ENCODE measurements around the gene PCF11. TPM values are rescaled to one million over a fixed set of nuclear protein-coding genes. Genes with fewer than 3 reads are reported as not detected.
A peak's percentile ranks its signal among the peaks of the same experiment; 100 is the strongest.
"Not testable (repeated sequence)": the region's sequence is repeated elsewhere in the genome, so short reads cannot be mapped to it uniquely, and the experiment has no call there.

PCF11 gene
- total RNA-seq, 2 experiments from 2014 or later, result 107 to 109 TPM

GRCh38 chr11:83187465-83187864, 30.5 kb downstream of the PCF11 start:
- ATAC-seq (ENCODE audit: low read depth) (no peak), DNase-seq (no peak)
- Mint-ChIP-seq H3K4me1 (peaks cover 13% of the 10 kb centered on the region), H3K27me3 (no peaks in the 10 kb centered on the region), H3K4me3 (no peak overlapping the region), H3K36me3 (peaks cover 28% of the 10 kb centered on the region), H3K9me3 (no peaks in the 10 kb centered on the region), H3K27ac (no peak overlapping the region)
- POLR2A ChIA-PET, result interaction anchor here (1.0 to 1.1 kb wide), 2 partner anchors 31 to 287 kb away, joined by 3 to 4 read pairs; partner anchors contain the start of genes DDIAS, PCF11 and PRCP

DNA sequence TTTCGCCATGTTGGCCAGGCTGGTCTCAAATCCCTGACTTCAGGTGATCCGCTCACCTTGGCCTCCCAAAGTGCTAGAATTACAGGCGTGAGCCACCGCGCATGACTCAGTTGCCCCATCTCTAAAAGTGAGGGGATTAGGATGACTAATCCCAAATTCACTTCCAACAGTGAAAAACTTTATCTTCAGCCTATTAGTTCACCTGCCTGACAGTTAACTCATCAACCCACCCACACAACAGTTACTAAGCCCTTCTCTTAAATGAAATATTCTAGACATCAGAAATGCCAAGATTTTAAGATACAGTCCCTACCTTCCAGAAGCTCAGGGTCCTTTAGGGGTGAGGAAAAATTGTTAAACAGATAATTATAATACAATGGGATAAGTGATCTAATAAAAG, 34.6 kb downstream of the PCF11 start:
- Mint-ChIP-seq H3K4me1 (peaks cover 27% of the 10 kb centered on the region), H3K36me3 (peaks cover 16% of the 10 kb centered on the region), H3K27me3 (no peaks in the 10 kb centered on the region), H3K27ac (no peak overlapping the region), H3K9me3 (no peaks in the 10 kb centered on the region), H3K4me3 (peak overlapping the region; percentile 19)
- POLR2A ChIA-PET, result no interaction called here
- DNase-seq (no peak), ATAC-seq (ENCODE audit: low read depth) (no peak)

GRCh38 chr11:83191986-83192385, 35.1 kb downstream of the PCF11 start:
- no peak for DNase-seq
- no peaks in the 10 kb centered on the region for H3K27me3 Mint-ChIP-seq
- ATAC-seq (ENCODE audit: low read depth), result no peak
- POLR2A ChIA-PET, result no interaction called here
- H3K27ac Mint-ChIP-seq, result peak overlapping the region; percentile 94
- peaks cover 13% of the 10 kb centered on the region for H3K36me3 Mint-ChIP-seq
- peak overlapping the region; percentile 94 for H3K4me3 Mint-ChIP-seq
- peaks cover 29% of the 10 kb centered on the region for H3K4me1 Mint-ChIP-seq
- H3K9me3 Mint-ChIP-seq, result no peaks in the 10 kb centered on the region

- H3K4me1 Mint-ChIP-seq, result peaks cover 30% of the 10 kb centered on the region
These were observed 35.8 kb downstream of the PCF11 start for GRCh38 chr11:83192606-83193245.

GRCh38 chr11:83193315-83194280, 36.7 kb downstream of the PCF11 start, which contains the start of gene ANKRD42:
TSS of gene ANKRD42 (plus strand) at chr11:83193712. CDS start at chr11:83194671, 959 bp downstream.
- peak; percentile 72 for ATAC-seq (ENCODE audit: low read depth)
- POLR2A ChIA-PET, result interaction anchor here (0.7 to 2.8 kb wide), 5 partner anchors 37 to 294 kb away, joined by 3 to 26 read pairs (median 6); partner anchors contain the start of genes CCDC90B, DDIAS, PCF11 and PRCP
- Mint-ChIP-seq H3K36me3 (peaks cover 7% of the 10 kb centered on the region), H3K27ac (peak within 1 kb of the TSS; percentile 94), H3K27me3 (no peaks in the 10 kb centered on the region), H3K4me3 (peak within 1 kb of the TSS; percentile 94), H3K9me3 (no peaks in the 10 kb centered on the region), H3K4me1 (peaks cover 30% of the 10 kb centered on the region)
- peak; percentile 82 for DNase-seq

More at GRCh38 chr11:83192606-83193245, 35.8 kb downstream of the PCF11 start:
- H3K9me3 Mint-ChIP-seq, result no peaks in the 10 kb centered on the region
- POLR2A ChIA-PET, result interaction anchor here (0.7 to 2.8 kb wide), 4 partner anchors 36 to 291 kb away, joined by 3 to 26 read pairs (median 10); partner anchors contain the start of genes CCDC90B, DDIAS and PCF11
- H3K36me3 Mint-ChIP-seq, result peaks cover 7% of the 10 kb centered on the region
- H3K27ac Mint-ChIP-seq, result peak overlapping the region; percentile 94
- peak overlapping the region; percentile 94 for H3K4me3 Mint-ChIP-seq
- H3K27me3 Mint-ChIP-seq, result no peaks in the 10 kb centered on the region
- ATAC-seq (ENCODE audit: low read depth) (no peak), DNase-seq (no peak)

- Mint-ChIP-seq H3K4me3 (peak overlapping the region; percentile 94), H3K27me3 (no peaks in the 10 kb centered on the region), H3K27ac (peak overlapping the region; percentile 94), H3K4me1 (peaks cover 30% of the 10 kb centered on the region), H3K36me3 (peaks cover 9% of the 10 kb centered on the region), H3K9me3 (no peaks in the 10 kb centered on the region)
- peak; percentile 74 for DNase-seq
- peak; percentile 69 for ATAC-seq (ENCODE audit: low read depth)
- POLR2A ChIA-PET, result interaction anchor here (1.7 to 2.8 kb wide), 4 partner anchors 38 to 295 kb away, joined by 6 to 26 read pairs (median 10); partner anchors contain the start of genes CCDC90B, DDIAS, PCF11 and PRCP
These were observed 37.6 kb downstream of the PCF11 start for GRCh38 chr11:83194281-83195142.

DNA sequence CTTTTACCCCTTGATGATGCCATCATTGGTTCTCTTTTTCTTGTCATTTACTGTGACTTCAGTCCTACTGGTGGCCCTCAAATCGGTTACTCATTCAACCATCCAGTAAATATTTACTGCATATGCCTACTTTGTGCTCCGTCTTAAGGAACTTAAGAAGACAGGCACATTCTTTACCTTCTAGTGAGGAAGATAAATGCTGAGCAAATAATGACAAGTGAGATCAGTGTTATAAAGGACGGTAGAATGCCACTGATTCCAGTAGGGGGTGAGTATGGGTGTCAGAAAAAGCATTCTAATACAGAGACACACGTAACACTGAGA, 38.2 kb downstream of the PCF11 start:
- Mint-ChIP-seq H3K27me3 (no peaks in the 10 kb centered on the region), H3K4me3 (peak overlapping the region; percentile 94), H3K9me3 (no peaks in the 10 kb centered on the region), H3K27ac (peak overlapping the region; percentile 94), H3K4me1 (peaks cover 30% of the 10 kb centered on the region), H3K36me3 (peaks cover 9% of the 10 kb centered on the region)
- no peak for ATAC-seq (ENCODE audit: low read depth)
- no peak for DNase-seq
- POLR2A ChIA-PET, result interaction anchor here (2.7 to 2.8 kb wide), 2 partner anchors 38 to 293 kb away, joined by 14 to 26 read pairs; partner anchors contain the start of genes DDIAS and PCF11

GRCh38 chr11:83195649-83196048, 38.7 kb downstream of the PCF11 start:
- POLR2A ChIA-PET, result no interaction called here
- ATAC-seq (ENCODE audit: low read depth), result no peak
- Mint-ChIP-seq H3K27ac (no peak overlapping the region), H3K9me3 (no peaks in the 10 kb centered on the region), H3K36me3 (peaks cover 11% of the 10 kb centered on the region), H3K27me3 (no peaks in the 10 kb centered on the region), H3K4me1 (peaks cover 30% of the 10 kb centered on the region), H3K4me3 (peak overlapping the region; percentile 94)
- no peak for DNase-seq

GRCh38 chr11:83200035-83200434, 43.1 kb downstream of the PCF11 start:
- no peak for ATAC-seq (ENCODE audit: low read depth)
- H3K27me3 Mint-ChIP-seq, result no peaks in the 10 kb centered on the region
- H3K4me1 Mint-ChIP-seq, result peaks cover 11% of the 10 kb centered on the region
- no peak overlapping the region for H3K27ac Mint-ChIP-seq
- H3K36me3 Mint-ChIP-seq, result peaks cover 4% of the 10 kb centered on the region
- H3K4me3 Mint-ChIP-seq, result no peak overlapping the region
- POLR2A ChIA-PET, result no interaction called here
- no peak for DNase-seq
- no peaks in the 10 kb centered on the region for H3K9me3 Mint-ChIP-seq

DNA sequence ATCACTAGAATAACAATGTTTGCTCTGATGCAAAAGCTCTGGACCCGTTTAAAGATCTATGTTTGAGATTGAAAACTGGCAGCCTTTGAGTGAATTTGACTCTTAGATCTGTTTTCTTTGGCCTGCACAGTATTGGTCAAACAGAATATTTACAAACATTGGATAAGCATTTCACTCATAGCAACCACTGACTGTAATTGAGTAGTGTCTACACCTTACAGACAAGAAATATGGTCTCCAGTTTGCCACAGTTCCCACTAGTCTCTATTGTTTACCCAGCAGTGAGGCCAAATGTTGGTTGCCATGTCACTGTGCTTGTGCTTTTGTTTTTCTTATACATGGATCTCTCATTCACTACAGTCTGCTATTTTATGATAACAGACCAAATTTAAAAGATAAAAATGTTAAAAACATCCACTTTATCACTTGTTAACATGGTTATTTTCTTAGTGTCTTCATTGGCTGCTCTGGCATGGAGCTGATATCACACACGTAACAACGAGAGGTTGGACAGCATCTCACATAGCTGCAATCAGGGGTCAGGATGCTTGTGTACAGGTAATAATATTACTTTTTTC, 48.8 kb downstream of the PCF11 start:
- Mint-ChIP-seq H3K27me3 (no peaks in the 10 kb centered on the region), H3K27ac (no peak overlapping the region), H3K4me3 (no peak overlapping the region), H3K4me1 (peaks cover 2% of the 10 kb centered on the region), H3K36me3 (no peaks in the 10 kb centered on the region), H3K9me3 (no peaks in the 10 kb centered on the region)
- DNase-seq, result no peak
- POLR2A ChIA-PET, result no interaction called here
- no peak for ATAC-seq (ENCODE audit: low read depth)

DNA sequence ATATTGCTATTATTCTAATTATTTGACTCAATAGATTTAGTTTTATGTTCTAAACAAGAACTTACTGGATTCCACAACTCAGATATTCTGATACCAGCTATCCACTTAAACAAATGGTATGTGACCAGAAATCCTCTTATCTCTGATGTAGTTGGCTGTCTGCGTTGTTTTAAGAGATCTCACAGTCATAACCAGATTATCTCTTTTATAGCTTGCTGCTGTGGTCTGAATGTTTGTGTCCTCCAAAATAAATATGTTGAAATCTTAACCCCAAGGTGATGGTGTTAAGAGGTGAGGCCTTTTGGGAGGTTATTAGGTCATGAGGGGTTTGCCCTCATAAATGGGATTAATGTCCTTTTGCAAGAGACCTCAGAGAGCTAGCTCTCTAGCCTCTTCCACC, 49.3 kb downstream of the PCF11 start:
- Mint-ChIP-seq H3K4me3 (no peak overlapping the region), H3K36me3 (no peaks in the 10 kb centered on the region), H3K27me3 (no peaks in the 10 kb centered on the region), H3K4me1 (peaks cover 2% of the 10 kb centered on the region), H3K9me3 (no peaks in the 10 kb centered on the region), H3K27ac (no peak overlapping the region)
- no peak for DNase-seq
- ATAC-seq (ENCODE audit: low read depth), result no peak
- POLR2A ChIA-PET, result interaction anchor here (0.6 kb wide), 1 partner anchor 305 kb away, joined by 3 read pairs; the partner anchor contains the start of gene DDIAS

DNA sequence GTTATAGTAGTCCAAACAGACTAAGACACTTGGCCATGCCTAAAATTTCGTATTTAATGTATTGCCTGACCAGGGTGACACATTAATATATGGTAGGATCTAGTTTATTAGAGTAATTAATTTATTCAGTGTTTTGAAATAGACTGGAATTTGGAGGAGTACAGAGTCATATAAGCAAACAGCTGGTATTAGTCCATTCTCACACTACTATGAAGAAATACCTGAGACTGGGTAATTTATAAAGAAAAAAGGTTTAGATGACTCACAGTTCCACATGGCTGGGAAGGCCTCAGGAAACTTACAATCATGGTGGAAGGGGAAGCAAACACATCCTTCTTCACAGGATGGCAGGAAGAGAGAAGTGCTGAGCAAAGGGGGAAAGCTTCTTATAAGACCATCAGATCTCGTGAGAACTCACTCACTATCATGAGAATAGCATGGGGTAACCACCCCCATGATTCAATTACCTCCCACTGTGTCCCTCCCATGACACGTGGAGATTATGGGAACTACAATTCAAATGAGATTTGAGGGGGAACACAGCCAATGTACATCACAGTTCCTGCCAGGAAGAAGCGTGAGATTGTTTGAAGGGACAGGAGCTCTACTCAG, 49.9 kb downstream of the PCF11 start:
- not testable (repeated sequence) for H3K4me3 Mint-ChIP-seq; H3K4me1 Mint-ChIP-seq; ATAC-seq (ENCODE audit: low read depth); H3K27ac Mint-ChIP-seq; DNase-seq; H3K36me3 Mint-ChIP-seq; H3K9me3 Mint-ChIP-seq; H3K27me3 Mint-ChIP-seq
- POLR2A ChIA-PET, result interaction anchor here (0.6 kb wide), 1 partner anchor 306 kb away, joined by 3 read pairs; the partner anchor contains the start of gene DDIAS
